GM21360 (cell line): Measurements from ENCODE around the gene STRN3.
"Not testable (repeated sequence)": the region's sequence is repeated elsewhere in the genome, so short reads cannot be mapped to it uniquely, and the experiment has no call there.

Experiments used
- ATAC-seq: cut with Tn5 transposase; IDR thresholded peaks from one replicate; pipeline ENCODE4 v1.9.1; 2021; ENCODE audit warnings: mild to moderate bottlenecking, moderate library complexity; ENCODE audit not compliant: unreplicated experiment

Gene STRN3

DNA sequence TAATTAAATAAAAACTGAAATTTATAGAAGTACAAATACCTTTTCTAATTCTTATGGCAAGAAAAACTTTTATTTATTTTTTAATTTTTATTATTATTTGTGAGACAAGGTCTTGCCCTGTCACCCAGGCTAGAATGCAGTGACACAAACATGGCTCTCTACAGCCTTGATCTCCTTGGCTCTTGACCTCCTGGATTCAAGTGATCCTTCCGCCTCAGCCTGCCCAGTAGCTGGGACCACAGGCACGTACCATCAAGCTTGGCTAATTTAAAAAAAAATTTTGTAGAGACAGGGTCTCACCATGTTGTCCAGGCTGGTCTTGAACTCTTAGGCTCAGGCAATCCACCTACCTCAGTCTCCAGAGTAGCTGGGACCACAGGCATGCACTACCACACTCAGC, 104.4 kb downstream of the STRN3 start:
- ATAC-seq, result no peak

- no peak for ATAC-seq
Measured at GRCh38 chr14:30921305-30921704, 104.9 kb downstream of the STRN3 start.

- ATAC-seq, result no peak
Measured at GRCh38 chr14:30915596-30915995, 110.6 kb downstream of the STRN3 start.

DNA sequence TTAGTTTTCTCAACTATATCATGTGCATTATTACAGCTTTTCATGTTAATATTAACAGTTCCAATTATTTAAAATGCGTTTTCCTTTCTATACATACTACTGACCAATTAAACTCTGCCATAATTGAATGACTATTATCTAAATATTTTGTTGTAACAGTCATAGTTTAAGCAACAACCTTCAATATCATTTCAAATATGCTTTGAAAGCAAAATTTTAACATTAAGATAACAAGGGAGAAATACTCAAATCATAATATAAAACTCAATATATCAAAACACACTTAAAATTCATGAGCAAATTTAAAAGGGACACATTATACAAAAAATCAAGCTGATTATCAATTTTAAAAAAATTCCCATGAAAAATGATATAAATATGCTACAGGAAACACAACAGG, 111.4 kb downstream of the STRN3 start:
- ATAC-seq, result no peak

GRCh38 chr14:30908826-30909225, 117.4 kb downstream of the STRN3 start:
- ATAC-seq, result no peak

DNA sequence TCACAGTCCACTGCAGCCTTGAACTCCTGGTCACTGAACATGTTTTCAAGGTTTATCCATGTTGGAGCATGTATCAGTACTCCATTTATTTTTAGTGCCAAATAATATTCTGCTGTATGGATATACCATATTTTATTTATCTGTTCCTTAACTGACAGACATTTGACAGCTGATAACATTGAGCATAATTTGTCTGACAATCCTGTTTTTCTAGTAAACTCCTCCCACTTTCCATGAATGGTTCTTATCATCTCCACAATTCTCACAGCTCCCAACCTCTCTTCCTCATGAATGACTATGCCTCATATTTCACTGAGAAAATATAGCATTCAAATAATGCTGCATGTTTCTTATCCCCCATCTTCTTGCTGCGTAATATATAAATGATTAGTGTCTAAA, 118.5 kb downstream of the STRN3 start:
- no peak for ATAC-seq

- ATAC-seq, result no peak
Measured at GRCh38 chr14:30906752-30907658, 119.2 kb downstream of the STRN3 start.

DNA sequence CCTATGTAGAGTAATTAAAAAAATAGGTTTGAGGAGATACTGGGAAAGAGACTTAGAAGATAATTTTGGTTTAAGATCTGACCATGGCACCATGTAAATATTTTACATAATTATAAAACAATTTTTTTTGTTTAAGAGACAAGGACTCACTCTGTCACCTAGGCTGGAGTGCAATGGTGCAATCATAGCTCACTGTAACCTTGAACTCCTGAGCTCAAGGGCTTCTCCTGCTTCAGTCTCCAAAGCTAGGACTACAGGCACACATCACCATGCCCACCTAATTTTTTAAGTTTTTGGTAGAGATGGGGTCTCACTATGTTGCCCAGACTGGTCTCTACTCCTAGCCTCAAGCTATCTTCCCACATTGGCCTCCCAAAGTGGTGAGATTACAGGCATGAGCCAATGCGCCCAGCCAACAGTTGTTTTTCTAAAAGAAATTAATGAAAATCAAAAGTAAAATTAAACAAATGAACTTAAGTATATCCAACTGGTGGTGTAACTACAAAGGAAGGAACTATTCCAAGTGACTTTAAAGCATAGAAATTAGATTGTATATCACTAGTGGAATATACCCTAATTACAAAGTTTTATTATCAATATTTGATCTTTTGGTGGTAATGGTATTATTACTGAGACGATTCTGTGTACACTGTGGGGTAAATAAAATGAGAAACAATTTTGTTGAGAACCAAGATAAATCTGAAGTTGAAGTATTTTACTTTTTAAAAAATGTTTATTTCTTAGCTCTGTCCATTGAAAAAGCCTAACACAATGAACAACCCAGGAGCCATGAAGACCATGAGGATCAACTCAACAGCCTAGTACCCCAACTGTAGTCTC, 122.7 kb downstream of the STRN3 start:
- ATAC-seq, result no peak

- ATAC-seq, result not testable (repeated sequence)
Measured at GRCh38 chr14:30897121-30897520, 129.1 kb downstream of the STRN3 start.

DNA sequence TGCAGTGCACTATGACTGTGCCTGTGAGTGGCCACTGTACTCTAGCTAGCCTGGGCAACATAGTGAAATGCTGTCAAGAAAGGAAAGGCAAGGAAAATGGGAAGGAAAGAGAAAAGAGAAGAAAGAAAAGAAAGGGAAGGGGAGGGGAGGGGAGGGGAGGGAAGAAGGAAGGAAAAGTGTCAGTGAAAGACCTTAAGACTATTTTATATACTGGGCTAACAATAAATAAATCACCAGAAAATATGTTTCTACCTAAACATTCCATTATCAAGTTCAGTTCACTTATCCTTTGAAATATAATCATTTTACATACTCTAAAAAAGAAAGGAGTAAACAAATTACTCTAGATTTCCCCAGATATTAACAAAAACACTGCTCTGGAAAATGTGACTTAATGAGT, 129.7 kb downstream of the STRN3 start:
- ATAC-seq, result no peak

DNA sequence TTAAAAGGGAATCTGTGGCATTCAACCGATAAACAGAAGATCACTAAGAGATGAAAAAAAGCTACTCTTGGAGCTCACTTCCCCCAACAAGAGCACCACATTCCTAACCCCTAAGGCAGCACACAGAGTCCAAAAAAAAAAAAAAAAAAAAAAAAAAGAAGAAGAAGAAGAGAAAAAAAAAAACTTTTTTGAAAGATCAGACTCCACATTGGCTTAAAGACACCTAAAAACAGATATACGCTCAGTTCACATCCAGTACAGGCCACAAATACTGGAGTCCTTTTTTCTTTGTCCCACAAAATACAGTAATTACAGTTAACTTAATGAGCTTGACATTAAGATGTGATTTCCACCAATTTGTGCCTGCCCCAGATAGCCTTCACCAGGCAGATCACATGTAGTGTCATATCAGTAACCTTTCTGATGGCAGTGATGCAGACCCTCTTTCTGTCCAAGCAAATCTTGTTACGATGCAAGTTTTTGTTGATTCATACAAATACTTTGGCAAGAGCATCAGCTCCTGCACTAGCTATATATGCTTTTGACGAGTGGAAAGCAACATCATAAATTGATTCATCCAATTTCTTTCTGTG, 131.2 kb downstream of the STRN3 start:
- no peak for ATAC-seq

- no peak for ATAC-seq
Measured at GRCh38 chr14:30893819-30894218, 132.4 kb downstream of the STRN3 start.

DNA sequence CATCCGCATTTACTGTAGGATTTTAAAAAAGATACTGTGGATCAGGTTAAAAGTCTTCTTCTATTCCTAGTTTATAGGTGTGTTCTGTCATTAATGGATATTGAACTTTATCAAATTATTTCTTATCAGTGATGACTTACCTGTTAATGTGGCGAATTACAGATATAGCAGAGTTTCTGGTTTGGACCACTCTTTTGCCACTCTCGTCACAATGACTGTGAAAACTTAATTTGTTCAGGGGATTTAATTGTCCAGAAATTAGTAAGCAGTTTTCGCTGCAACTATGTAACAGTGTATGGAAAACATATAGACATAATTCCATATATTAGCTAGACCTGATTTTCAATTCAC, 137.0 kb downstream of the STRN3 start:
- no peak for ATAC-seq

- ATAC-seq, result no peak
Measured at GRCh38 chr14:30888480-30889243, 137.5 kb downstream of the STRN3 start.

DNA sequence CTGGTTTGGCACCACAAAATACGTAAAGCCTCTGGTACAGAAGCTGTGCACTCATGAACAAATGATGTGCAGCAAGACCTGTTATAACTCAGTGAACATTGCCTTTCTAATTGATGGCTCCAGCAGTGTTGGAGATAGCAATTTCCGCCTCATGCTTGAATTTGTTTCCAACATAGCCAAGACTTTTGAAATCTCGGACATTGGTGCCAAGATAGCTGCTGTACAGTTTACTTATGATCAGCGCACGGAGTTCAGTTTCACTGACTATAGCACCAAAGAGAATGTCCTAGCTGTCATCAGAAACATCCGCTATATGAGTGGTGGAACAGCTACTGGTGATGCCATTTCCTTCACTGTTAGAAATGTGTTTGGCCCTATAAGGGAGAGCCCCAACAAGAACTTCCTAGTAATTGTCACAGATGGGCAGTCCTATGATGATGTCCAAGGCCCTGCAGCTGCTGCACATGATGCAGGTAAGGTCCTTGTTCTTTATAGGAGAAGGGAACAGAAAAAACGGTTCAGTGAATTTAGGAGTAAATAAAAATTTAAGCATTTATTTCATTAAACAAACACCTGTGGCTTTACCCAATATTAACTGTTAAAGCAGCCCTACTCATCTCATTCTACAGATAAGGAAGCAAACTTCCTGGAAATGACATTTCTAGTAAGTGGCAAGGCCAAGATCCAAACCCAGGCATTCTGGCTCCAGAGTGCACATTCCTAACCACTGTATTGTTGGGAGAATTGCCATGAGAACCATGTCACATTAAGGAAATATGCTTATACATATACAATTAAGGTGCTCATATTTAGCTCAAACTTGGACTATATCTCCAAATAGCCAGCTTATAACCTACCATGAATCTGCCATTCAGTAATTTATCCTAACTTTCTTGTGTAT, 140.1 kb downstream of the STRN3 start:
- no peak for ATAC-seq

DNA sequence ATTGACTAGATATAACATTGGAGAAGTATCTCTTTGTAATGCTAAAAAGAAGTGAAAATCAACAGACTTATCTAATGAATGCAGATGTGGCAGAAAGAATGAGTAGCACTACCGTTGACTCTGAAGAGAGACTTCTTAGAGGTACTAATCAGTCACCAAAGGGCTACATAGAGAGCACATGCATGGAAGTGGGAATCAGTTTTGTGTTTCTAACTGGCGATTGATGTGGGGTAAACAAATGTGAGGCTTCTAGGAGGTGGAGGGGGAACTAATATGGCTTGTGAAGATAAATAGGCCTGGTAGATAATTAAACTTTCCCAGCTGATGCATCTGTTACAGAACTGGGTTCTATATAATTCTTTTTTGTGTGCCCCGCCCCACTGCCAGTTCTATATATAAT, 141.3 kb downstream of the STRN3 start:
- no peak for ATAC-seq

DNA sequence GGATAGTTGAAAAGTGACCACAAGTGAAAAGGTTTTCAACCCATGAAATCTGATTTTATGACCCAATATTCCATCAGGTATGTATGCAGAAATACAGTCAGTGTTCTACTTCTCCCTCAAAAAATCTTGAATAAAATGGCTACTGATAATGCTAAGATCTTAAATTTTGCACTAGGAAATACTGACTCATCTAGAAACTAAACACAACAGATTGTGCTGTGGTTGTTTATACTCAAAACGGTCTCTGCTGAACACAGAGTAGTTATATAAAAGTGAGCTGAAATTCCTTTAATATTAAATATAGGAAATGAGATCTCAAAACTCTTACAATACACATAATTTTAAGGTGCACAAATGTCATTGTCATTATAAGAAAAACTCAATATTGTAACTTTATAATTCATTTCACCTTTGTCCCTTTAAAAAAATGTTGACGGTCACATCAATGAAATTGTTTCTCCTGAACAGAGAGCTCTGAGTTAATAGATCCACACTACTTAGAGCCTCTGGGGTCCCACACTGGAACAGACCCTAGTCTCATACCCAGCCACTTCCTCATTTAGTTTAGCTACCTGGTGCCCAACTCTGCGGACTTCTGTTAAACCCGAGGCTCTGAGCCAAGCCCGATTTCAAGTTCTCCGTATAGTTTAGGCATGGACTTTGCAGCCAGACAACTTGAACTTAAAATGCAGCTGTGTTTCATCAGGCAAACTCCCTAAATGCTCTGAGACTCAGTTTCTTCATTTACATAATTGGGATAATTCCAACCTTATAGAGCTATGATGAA, 142.5 kb downstream of the STRN3 start:
- ATAC-seq, result no peak

DNA sequence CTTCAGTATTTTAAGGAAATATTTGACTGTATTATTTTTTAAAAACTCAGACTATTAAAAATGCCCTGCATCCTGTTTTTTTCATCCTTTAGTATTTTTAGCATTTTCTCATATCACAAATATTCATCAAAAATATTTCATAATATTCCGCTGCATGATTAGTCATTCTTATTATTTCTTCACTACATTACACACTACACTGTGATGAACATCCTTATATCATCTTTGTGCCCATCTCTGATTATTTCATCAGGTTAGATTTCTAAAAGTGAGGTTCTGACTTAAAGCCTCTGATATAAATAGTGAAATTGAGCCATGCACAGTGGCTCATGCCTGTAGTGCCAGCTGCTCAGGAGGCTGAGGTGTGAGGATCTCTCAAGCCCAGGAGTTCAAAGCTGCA, 143.7 kb downstream of the STRN3 start:
- no peak for ATAC-seq

GRCh38 chr14:30876692-30877091, 149.5 kb downstream of the STRN3 start:
- ATAC-seq, result no peak
